Thyroid gland (tissue), 4 donors: ENCODE measurements around the gene FAM76A. TPM values are rescaled to one million over a fixed set of nuclear protein-coding genes. Genes with fewer than 3 reads are reported as not detected.

Experiments used
- DNase-seq, 2 donors: peaks; one replicate each; pipeline ENCODE4 v3.0.0-alpha.2; 2019
- H3K27ac ChIP-seq, 3 donors: fragments of 200-600 bp; sonication (generic); 1 replicate in 2 of 3; 2 replicates in 1 of 3; pipeline ENCODE4 v1.5.1; 2016 to 2019; ENCODE audit warnings: mild to moderate bottlenecking in 1 of 3, moderate library complexity in 1 of 3
- H3K27me3 ChIP-seq: fragments of 200-600 bp; sonication (generic); one replicate; pipeline ENCODE4 v1.5.1; 2019
- H3K36me3 ChIP-seq, 2 donors: fragments of 200-600 bp; sonication (generic); one replicate each; pipeline ENCODE4 v1.5.1; 2016 to 2019
- H3K4me1 ChIP-seq, 2 donors: fragments of 200-600 bp; sonication (generic); one replicate each; pipeline ENCODE4 v1.5.1; 2017 to 2019
- H3K4me3 ChIP-seq, 3 donors: fragments of 200-600 bp; sonication (generic); replicated peaks in 1 of 3; 1 replicate in 2 of 3; 2 replicates in 1 of 3; pipeline ENCODE4 v1.5.1; 2016; ENCODE audit warnings: mild to moderate bottlenecking in 1 of 3
- H3K9me3 ChIP-seq: fragments of 200-600 bp; sonication (generic); one replicate; pipeline ENCODE4 v1.5.1; 2017
- CTCF ChIP-seq, 6 experiments: fragments of 200-600 bp in 3 of 6; fragments of 450-650 bp in 3 of 6; sonication (generic) in 3 of 6; IDR thresholded peaks; one replicate each; pipeline ENCODE4 v1.5.1; 2016 to 2019; ENCODE audit warnings: antibody characterized with exemption in 6 of 6, mild to moderate bottlenecking in 2 of 6, inconsistent platforms in 1 of 6, moderate library complexity in 1 of 6
- POLR2A ChIP-seq, 2 donors: fragments of 450-650 bp; IDR thresholded peaks; one replicate each; pipeline ENCODE4 v1.6.1; 2017; ENCODE audit warnings: antibody characterized with exemption in 2 of 2, mild to moderate bottlenecking in 2 of 2, moderate library complexity in 1 of 2
- WGBS, 2 donors: methylation state at CpG; one replicate each; pipeline ENCODE4 v1.1.5; 2017; 5-methylcytosine and 5-hydroxymethylcytosine counted together
- intact Hi-C: fragments of 100-400 bp; cut with DNase I; formaldehyde crosslinking; loops from one replicate; pipeline ENCODE4 v1.15.1; 2023
- total RNA-seq, 4 donors: library from RNA; depleted of rRNA; stranded (reverse); fragments of >200 nt; gene quantifications; one replicate each; pipeline ENCODE4 v1.2.3, GENCODE V29; 2016

Gene FAM76A
- total RNA-seq, 4 donors from 2014 or later: 23.7 to 32.6 (median 30.7) TPM

GRCh38 chr1:27755286-27755685, 29.5 kb downstream of the FAM76A start:
- WGBS, 2 donors: 86 to 95% methylated on average over 1 of the region's 1 CpG
- TF ChIP-seq CTCF (IDR thresholded peaks at IDR 0.05) (no peak), POLR2A (IDR thresholded peaks at IDR 0.05) (no peak)
- H3K36me3 ChIP-seq: peaks cover 0 to 23% of the 10 kb centered on the region in 2 donors
- no peak overlapping the region for H3K4me3 ChIP-seq
- no peaks in the 10 kb centered on the region for H3K9me3 ChIP-seq
- H3K4me1 ChIP-seq: peaks cover 8% of the 10 kb centered on the region in 2 donors
- intact Hi-C loops: loop anchor here (10.0 kb wide), 1 partner anchor 60 kb away; no protein-coding TSS in a partner anchor
- H3K27ac ChIP-seq: peak overlapping the region; percentile 61 to 71 (median 70)
- DNase-seq: peak; percentile 16 to 22
- H3K27me3 ChIP-seq: no peaks in the 10 kb centered on the region

GRCh38 chr1:27755865-27756264, 30.1 kb downstream of the FAM76A start:
- no peak for TF ChIP-seq CTCF (IDR thresholded peaks at IDR 0.05)
- no peak for TF ChIP-seq POLR2A (IDR thresholded peaks at IDR 0.05)
- peak; percentile 36 to 42 for DNase-seq
- H3K36me3 ChIP-seq: peaks cover 0 to 21% of the 10 kb centered on the region in 2 donors
- H3K9me3 ChIP-seq: no peaks in the 10 kb centered on the region
- no peaks in the 10 kb centered on the region for H3K27me3 ChIP-seq
- 53 to 64% methylated on average over 4 of the region's 4 CpGs for WGBS, 2 donors
- H3K27ac ChIP-seq: peak overlapping the region; percentile 70 to 71 (median 71)
- peaks cover 8% of the 10 kb centered on the region in 2 donors for H3K4me1 ChIP-seq
- no peak overlapping the region for H3K4me3 ChIP-seq
- intact Hi-C loops: loop anchor here (10.0 kb wide), 1 partner anchor 59 kb away; no protein-coding TSS in a partner anchor

GRCh38 chr1:27759236-27759635, 33.5 kb downstream of the FAM76A start:
- H3K36me3 ChIP-seq: peaks cover 0 to 19% of the 10 kb centered on the region in 2 donors
- intact Hi-C loops: loop anchor here (10.0 kb wide), 1 partner anchor 56 kb away; no protein-coding TSS in a partner anchor
- no peak for DNase-seq

GRCh38 chr1:27760426-27760825, 34.7 kb downstream of the FAM76A start:
- no peak for DNase-seq
- Histone ChIP-seq H3K27me3 (no peaks in the 10 kb centered on the region), H3K4me1 (peaks cover 6 to 12% of the 10 kb centered on the region in 2 donors), H3K27ac (no peak overlapping the region), H3K4me3 (no peak overlapping the region), H3K36me3 (peaks cover 0 to 19% of the 10 kb centered on the region in 2 donors), H3K9me3 (no peaks in the 10 kb centered on the region)
- 78 to 87% methylated on average over 3 of the region's 3 CpGs for WGBS, 2 donors
- TF ChIP-seq POLR2A (IDR thresholded peaks at IDR 0.05) (no peak), CTCF (IDR thresholded peaks at IDR 0.05) (no peak)
- intact Hi-C loops: no loop called here

More at GRCh38 chr1:27759236-27759635, 33.5 kb downstream of the FAM76A start:
- no peaks in the 10 kb centered on the region for H3K9me3 ChIP-seq
- no peak overlapping the region for H3K27ac ChIP-seq
- WGBS, 2 donors: 95 to 96% methylated on average over 2 of the region's 2 CpGs
- TF ChIP-seq CTCF (IDR thresholded peaks at IDR 0.05) (no peak), POLR2A (IDR thresholded peaks at IDR 0.05) (no peak)
- peaks cover 8 to 17% of the 10 kb centered on the region in 2 donors for H3K4me1 ChIP-seq
- no peak overlapping the region for H3K4me3 ChIP-seq
- no peaks in the 10 kb centered on the region for H3K27me3 ChIP-seq

GRCh38 chr1:27762033-27762432, 36.3 kb downstream of the FAM76A start:
- intact Hi-C loops: no loop called here
- Histone ChIP-seq H3K27me3 (no peaks in the 10 kb centered on the region), H3K36me3 (peaks cover 0 to 16% of the 10 kb centered on the region in 2 donors), H3K9me3 (no peaks in the 10 kb centered on the region), H3K27ac (peak overlapping the region in 1 of 3 donors; percentile 9), H3K4me3 (no peak overlapping the region), H3K4me1 (peaks cover 0 to 9% of the 10 kb centered on the region in 2 donors)
- WGBS, 2 donors: 97 to 100% methylated on average over 1 of the region's 1 CpG
- no peak for DNase-seq
- TF ChIP-seq POLR2A (IDR thresholded peaks at IDR 0.05): no peak
- TF ChIP-seq CTCF (IDR thresholded peaks at IDR 0.05): no peak
